ENCODE data around the gene ZSCAN23.
"Not testable (repeated sequence)": the region's sequence is repeated elsewhere in the genome, so short reads cannot be mapped to it uniquely, and the experiment has no call there.

GRCh38 chr6:28469153-28469745, 26.0 kb upstream of the ZSCAN23 start:
- TF ChIP-seq, protein P1, sequence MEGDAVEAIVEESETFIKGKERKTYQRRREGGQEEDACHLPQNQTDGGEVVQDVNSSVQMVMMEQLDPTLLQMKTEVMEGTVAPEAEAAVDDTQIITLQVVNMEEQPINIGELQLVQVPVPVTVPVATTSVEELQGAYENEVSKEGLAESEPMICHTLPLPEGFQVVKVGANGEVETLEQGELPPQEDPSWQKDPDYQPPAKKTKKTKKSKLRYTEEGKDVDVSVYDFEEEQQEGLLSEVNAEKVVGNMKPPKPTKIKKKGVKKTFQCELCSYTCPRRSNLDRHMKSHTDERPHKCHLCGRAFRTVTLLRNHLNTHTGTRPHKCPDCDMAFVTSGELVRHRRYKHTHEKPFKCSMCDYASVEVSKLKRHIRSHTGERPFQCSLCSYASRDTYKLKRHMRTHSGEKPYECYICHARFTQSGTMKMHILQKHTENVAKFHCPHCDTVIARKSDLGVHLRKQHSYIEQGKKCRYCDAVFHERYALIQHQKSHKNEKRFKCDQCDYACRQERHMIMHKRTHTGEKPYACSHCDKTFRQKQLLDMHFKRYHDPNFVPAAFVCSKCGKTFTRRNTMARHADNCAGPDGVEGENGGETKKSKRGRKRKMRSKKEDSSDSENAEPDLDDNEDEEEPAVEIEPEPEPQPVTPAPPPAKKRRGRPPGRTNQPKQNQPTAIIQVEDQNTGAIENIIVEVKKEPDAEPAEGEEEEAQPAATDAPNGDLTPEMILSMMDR (IDR thresholded peaks at IDR 0.05) = not testable (repeated sequence)
- not testable (repeated sequence) for TF ChIP-seq POLR2A (IDR thresholded peaks at IDR 0.05)

Measured in body of pancreas (tissue), 4 donors.